HG02973 (cell line): ENCODE data around the gene PRMT2.

Source experiments
- ATAC-seq: cut with Tn5 transposase; IDR thresholded peaks from one replicate; pipeline ENCODE4 v1.9.1; 2021; ENCODE audit warnings: moderate library complexity; ENCODE audit not compliant: unreplicated experiment

PRMT2 gene

DNA sequence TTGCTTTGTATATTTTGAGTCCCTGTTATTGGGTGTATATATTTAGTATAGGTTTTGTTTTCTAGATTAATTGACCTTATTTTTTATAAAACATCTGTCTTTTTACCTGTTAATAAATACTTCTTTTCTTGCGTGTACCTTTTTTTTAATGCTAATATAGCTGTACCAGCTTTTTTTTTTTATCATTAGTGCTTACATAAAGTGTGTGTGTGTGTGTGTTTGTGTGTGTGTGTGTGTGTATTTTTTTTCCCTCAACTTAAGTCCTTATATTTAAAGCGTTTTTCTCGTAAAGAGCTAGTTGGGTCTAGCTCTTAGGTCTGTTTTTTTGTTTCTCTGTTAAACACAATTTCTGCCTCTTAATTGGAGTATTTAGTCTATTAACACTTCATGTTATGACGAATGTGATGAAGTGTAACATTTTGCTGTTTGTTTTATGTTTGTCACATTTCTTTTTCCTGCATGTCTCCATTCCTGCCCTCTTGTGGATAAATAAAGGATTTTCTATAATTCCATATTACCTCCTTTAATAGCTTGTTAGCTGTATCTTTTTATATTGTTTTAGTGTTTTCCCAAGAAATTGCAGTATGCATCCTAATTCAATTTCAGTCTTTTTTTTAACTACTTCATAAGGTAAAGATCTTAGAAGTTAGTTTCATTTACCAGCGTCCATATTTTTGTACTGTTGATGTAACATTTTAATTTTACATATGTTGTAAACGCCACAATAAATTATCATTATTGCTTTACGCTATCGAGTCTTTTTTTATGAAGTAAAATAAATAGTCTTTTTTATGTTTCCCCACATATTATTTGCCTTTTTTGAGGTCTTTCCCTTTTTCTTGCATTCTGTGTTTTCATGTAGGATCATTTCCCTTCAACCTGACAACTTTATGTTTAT, 4.3 kb downstream of the PRMT2 start:
- no peak for ATAC-seq

DNA sequence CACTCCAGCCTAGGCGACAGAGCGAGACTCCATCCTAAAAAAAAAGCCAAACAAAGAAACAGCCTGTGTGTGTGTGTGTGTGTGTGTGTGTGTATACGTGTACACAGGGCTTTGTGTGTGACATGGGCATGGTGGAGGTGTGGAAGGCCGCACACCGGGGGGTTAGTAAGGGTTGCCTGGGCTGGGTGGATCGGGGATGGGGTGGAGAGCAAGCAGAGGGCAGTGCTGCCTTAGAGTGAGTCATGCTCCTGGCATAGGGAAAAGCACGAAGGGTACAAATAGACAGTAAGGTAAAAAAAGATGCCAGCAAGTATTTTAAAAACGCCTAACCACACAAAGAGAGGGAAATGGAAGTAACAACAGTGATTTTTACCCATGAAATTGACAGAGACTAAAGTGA, 6.2 kb downstream of the PRMT2 start:
- ATAC-seq: no peak

DNA sequence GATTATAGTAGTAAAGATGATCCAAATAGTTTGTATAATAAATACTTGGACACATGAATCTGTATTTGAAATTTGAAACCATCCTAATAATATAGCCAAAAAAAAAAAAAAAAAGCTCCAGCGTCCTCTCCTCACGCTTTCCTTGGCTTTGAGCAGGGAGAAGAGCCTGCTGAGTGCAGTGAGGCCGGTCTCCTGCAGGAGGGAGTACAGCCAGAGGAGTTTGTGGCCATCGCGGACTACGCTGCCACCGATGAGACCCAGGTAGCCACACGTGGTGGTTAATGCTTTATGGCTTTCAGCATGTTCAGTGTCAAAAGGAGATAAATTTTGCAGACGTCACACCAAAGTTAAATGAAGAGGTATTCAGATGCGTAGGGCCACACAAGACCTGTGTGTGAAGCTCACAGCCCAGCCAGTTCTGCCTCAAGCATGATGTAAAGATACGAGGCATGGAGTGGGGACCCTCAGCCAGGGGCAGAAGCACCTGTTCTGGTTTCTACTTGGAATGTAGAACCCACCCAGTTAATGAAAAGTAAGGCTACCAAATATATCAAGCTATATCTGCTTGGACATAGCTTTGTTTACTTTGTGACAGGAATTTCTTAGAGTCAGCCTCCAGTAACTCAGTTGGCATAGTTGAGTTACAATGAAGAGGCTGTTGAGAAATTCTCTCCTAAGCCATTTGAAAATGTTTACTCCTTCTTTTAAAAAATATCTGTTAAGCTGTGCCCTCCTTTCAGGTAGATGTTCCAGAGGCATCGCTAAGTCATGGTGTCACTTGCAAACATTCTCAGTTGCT, 8.1 kb downstream of the PRMT2 start:
- ATAC-seq: no peak

DNA sequence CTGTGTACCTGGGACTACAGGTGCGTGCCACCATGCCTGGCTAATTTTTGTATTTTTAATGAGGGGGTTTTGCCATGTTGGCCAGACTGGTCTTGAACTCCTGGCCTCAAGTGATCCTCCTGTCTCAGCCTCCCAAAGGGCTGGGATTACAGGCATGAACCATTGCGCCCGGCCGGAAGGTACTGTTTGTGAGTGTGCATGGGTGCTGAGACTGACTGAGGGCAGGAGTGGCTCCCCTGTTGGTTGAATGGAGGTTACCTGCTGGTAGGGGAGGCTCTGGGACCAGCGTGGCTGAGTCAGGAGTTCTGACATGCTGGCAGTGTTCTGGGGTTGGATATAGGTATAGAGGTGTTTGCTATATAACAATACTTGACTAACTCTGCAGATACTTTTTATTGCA, 10.4 kb downstream of the PRMT2 start:
- no peak for ATAC-seq

DNA sequence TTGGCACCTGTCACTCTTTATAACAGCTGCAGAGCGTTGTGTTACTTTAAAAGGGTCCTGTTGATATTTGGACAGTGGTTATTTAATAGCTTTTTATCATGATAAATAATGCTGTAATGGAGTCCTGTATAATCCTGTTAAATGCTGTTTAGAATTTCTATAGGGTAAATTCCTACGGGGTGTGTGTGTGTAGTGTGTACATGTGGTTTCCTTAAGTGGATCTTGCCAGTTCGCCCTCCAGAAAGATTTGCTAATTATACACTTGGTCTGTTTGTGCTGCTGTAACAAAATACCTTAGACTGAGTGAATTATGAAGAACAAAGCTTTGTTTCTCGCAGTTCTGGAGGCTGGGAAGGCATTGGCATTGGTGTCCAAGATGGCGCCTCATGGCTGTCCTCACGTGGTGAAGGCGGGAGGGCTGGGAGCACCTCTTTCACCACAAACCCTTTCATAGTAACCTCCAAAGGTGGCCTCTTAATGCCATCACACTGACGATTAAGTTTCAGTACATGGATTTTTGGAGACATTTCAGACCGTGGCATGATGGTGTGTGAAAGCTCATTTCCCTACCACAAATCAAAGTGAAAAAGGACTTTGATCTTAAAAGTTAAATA, 11.2 kb downstream of the PRMT2 start:
- no peak for ATAC-seq

DNA sequence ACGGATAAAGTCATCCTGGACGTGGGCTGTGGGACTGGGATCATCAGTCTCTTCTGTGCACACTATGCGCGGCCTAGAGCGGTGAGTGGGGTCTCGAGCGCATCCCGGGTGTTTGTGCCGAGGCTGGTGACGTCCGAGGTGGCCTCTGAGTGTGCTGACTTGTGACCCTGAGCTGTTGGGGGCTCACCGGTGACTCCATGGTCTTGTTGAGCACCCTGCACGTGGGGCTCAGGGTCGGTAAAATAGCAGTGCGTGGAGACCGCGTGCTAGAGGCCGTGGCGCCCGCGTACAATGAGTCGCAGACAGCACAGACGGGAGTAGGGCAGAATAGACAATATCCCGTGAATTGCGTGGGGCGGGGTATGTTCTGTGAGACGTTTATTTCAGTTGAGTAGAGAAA, 13.1 kb downstream of the PRMT2 start:
- no peak for ATAC-seq

DNA sequence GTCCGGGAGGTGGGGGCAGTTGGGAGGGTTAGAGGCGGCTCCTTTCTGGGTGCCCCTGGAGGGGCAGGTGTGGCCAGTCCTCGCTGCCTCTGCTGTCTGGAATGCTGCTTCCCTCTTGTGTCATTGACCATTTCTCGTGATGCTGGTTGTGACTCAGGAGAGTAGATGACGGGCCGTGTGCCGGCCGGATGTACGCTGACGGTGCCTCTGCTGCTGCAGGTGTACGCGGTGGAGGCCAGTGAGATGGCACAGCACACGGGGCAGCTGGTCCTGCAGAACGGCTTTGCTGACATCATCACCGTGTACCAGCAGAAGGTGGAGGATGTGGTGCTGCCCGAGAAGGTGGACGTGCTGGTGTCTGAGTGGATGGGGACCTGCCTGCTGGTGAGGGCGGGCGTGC, 13.9 kb downstream of the PRMT2 start:
- no peak for ATAC-seq

DNA sequence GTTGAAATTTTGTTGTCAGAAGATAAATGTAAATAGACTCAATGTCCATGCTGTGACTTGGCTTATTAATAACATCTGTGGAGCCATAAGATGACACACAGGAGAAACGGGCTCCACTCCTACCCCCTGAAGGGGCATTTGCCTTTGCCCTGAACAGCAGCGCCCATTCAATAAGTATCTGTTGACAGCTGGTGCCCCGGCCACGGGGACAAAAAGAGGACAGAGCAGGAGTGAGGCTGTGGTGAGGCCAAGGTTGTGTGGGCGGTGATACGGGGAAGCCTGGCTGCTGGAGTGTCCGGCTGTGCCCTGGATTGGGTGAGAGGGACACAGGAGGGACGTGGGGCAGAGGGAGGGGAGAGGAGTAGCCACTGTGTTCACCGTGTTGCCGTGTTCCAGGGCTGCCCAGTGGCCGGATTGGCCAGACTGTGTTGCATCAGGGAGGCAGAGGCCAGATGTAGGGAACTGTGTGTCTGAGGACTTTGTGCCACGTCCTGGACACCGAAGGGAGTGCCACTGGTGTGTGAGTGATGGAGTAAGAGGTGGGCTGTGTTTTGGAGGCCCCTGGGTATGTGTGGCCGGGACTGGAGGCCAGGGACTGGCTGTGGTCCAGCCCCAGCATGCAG, 15.1 kb downstream of the PRMT2 start:
- no peak for ATAC-seq

DNA sequence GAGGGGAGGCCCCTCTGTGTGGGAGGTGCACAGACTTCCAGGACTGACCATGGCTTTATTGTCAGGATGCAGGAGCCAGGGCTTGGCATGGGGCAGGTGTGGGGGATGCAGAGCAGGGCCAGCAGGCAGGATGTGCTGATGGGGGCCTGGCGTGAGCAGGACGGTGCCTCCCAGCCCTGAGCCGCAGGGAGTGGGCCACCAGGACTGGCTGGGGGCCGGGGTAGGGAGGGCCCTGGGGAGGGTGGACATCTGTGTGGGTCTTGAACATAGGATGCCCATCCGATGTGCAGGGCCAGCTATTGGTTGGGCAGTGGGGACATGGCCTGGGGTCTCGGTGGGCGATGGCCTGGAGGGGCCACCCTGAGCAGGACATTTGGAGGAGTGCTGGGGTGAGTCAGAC, 15.6 kb downstream of the PRMT2 start:
- ATAC-seq: no peak

DNA sequence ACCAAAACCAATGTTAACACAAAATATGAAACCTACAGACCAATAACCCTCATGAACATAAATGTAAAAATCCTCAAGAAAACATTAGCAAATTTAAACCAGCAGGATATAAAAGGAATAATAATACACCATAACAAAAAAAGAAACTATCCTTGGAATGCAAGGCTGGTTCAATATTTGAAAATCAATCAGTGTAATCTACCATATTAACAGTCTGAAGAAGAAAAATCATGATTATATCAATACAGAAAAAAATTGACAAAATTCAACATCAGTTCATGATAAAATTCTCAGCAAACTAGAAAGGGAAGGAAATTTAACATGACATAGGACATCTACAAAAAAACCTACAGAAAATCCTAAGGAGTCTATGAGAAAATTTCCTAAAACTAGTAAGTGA, 19.8 kb downstream of the PRMT2 start:
- ATAC-seq: no peak

DNA sequence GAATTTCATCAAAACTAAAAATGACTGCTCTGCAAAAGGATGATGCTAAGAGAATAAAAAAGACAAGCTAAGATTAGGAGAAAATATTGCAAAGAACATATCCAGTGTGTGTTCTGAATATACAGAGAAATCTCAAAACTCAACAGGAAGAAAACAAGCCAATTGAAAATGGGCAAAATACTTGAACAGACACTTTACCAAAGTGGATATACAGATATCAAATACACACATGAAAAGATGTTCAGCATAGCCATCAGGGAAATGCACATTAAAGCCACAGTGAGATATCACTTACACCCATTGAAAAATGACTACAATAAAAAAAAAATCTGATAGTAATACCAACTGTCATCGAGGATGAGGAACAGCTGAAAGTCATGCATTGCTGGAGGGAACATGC, 21.3 kb downstream of the PRMT2 start:
- no peak for ATAC-seq

DNA sequence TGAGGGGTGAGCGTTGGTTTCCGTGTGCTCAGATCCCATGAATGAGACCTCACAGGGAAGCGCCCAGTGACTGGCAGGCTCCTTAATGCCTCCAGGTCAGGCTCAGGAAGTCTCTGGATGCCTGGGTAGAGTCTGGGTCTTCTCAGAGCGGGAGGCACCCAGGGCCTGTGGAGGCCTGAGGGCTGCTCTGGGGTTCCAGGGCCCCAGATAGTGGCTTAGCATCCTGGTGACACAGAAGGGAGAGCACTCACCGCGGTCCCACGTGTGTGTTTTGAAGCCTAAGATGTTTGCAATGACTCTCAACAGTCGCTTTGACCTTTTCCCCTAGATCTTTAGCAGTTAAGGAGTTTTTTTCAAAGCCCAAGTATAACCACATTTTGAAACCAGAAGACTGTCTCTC, 25.0 kb downstream of the PRMT2 start:
- ATAC-seq: no peak

DNA sequence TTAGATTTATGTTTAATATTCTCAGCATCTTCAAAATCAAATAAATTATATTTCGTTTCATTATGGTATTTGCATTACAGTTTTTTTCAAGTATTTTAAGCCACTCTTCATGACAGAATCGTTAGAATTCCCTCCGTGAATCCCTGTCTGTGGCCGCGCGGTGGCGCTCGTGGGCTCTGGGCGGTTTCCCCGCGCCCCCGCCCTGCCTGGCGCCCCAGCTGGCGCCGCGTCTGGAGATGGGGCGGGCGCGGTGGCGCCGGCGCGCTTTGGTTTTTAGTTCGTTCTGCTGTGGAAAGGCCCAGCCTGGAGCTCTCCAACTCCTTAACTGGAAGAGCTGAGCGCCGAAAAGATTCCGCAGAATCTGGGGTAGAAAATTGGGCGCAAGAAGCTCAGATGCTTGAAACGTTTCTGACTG, 25.7 kb downstream of the PRMT2 start:
- no peak for ATAC-seq

DNA sequence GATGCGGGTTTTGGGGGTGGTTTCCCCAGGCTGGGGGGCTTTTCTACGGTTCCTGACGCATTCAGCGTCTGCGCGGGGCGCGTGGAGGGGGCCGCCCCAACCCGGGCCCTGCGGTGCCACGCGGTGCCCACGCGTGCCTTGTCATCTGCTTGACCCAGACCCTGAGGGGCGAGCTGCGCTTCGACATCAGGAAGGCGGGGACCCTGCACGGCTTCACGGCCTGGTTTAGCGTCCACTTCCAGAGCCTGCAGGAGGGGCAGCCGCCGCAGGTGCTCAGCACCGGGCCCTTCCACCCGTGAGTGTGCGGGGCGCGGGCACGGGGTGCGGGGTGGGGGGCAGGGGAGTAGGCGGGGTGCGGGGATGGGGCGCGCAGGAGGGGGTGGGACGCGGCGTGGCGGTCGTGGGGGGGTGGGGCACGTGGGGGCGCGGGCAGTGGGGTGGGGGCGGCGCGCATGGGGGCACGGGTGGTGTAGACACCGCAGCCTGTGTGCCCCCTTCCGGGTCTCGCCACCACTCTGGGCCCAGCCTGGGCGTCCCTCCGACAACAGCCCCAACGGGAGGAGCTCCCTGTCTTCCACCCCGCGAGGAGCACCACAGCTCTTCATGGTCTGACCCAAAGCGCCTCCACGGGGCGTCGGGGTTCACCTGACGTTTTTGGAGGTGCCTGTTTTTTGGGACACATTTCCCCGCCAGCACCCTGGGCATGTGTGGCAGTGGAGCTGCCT, 26.3 kb downstream of the PRMT2 start:
- ATAC-seq: no peak

DNA sequence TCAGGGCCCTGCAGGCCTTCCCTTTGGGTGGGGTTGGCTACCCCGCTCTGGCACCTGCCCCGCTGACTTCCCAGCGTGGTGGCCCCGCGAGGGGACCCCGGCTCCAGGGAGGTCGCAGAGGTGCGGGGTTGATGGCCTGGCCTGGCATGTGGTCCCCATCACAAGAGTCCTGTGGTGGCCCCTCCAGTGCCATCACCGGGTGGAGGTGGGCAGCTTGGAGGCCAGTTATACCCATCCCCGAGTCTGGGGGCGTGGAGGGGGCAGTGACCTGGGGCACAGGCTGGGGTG, 26.8 kb downstream of the PRMT2 start:
- ATAC-seq: no peak

DNA sequence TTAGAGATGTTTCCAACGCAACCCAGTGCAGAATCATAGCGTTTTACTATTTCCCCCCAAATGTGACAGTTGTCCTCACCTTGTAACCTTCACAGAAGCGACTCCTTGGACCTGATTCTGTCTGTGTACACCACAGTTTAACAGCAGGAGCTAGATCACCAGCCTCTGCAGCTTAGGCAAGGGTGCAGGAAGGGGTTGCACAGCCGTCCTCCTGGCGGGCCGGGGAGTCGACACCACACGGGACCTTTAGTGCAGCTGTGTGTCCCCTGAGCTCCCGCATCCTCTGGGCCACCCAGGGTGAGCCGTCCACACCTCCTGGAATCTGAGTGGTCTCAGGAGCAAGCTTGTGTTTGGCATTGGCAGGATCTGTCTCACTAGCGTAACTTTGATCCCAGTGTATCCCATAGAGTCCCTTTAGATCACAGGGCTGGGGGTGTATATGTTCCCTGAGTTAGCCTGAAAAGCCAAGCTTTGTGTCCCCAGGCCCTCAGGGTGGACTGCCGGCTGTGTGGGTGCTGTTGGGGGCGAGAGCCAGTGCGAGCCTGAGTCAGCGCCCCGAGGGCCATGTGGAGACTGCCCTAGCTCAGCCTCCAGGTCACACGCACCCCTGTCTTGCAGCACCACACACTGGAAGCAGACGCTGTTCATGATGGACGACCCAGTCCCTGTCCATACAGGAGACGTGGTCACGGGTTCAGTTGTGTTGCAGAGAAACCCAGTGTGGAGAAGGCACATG, 27.5 kb downstream of the PRMT2 start:
- ATAC-seq: no peak

DNA sequence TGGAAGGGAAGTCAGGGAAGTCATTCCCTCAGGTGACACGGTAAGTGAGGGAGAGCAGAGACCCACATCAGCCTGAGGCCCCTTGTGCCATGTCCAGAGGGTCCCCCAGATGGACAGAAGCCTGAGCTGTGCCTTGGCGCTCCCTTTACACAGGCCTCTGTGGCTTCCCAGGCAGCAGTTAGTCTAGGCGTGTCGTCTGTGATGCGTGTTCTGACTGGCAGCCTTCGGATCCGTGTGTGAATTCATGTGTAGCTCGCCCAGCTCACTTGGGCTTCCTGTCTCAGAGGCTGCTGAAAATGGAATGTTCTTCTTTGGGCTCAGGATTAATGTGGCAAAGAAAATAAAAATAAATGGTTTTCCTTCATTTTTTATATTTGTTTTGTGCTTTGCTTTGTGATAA, 28.3 kb downstream of the PRMT2 start:
- ATAC-seq: no peak

DNA sequence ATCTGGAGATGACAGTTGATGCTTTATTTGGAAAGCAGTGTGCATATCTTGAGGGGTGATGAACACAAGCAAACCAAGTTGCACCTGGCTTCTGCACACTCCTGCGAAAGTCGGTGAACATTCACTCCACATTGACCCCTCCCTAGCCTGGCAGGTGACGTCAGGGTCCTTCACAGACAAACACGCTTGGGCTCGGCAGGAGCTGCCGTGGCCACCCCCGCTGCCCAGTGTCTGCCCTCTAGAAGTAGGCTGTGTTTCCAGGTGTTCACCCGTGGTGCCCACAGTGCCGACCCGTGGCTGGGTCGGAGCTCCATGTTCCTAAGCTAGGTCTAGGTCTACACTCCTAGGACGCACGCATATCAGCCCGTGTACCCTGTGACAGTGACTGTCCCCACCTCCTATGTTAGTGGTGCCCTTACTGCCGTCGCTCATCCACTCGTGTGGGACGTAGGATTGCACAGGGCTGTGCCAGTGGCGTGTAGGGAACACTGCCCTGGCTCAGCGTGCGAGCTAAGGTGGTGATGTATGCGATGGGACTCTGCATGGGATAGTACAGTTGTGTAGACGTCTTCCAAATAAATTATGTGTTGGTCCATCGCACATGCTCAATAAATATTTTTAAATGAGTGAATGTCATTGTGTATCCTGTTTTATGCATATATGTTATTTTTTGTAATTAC, 29.0 kb downstream of the PRMT2 start:
- ATAC-seq: no peak

DNA sequence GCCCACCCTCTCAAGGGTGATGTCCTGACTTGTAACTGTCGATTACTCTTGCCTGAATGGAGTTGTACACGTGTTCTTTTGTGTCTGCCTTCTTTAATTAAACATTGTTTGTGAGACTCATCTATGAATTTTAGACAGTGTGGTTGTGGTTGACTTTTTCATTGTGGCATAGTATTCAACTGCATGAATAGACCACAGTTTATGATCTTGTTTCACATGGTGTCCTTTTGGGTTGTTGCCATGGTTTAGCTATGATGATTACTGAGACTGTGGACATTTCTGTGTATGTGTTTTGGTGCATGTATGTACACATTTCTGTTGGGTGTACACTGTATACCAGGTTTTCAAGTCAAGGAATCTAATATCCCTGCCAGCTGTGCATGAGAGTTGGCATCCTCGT, 30.1 kb downstream of the PRMT2 start:
- ATAC-seq: no peak
